GM21717 (cell line): ENCODE data around the gene POLR2A.

Experiments
- ATAC-seq: cut with Tn5 transposase; IDR thresholded peaks from one replicate; pipeline ENCODE4 v1.9.1; 2021; ENCODE audit warnings: mild to moderate bottlenecking, moderate library complexity; ENCODE audit not compliant: unreplicated experiment

The POLR2A gene

GRCh38 chr17:7484067-7484918 is at the start of gene POLR2A:
POLR2A (plus strand) TSS chr17:7484366.
- ATAC-seq = peak; percentile 52

- ATAC-seq = peak; percentile 24
Measured at GRCh38 chr17:7435676-7436555, 48.2 kb upstream of the POLR2A start.

- ATAC-seq = no peak
Measured at GRCh38 chr17:7436556-7437368, 47.4 kb upstream of the POLR2A start.

- no peak for ATAC-seq
Measured at GRCh38 chr17:7437369-7437863, 46.8 kb upstream of the POLR2A start.

GRCh38 chr17:7437950-7438614 is 46.1 kb upstream of the POLR2A start:
- ATAC-seq = no peak

GRCh38 chr17:7438656-7439460 is 45.3 kb upstream of the POLR2A start:
- ATAC-seq = no peak

GRCh38 chr17:7439462-7440112 is 44.6 kb upstream of the POLR2A start, which contains the start of gene FGF11:
FGF11 (plus strand) TSS chr17:7439512; CDS start chr17:7439621, 109 bp downstream.
- ATAC-seq = no peak

- no peak for ATAC-seq
Measured at GRCh38 chr17:7440113-7440833, 43.9 kb upstream of the POLR2A start.

- no peak for ATAC-seq
Measured at GRCh38 chr17:7440834-7441195, 43.4 kb upstream of the POLR2A start.

GRCh38 chr17:7441266-7441665 is 42.9 kb upstream of the POLR2A start:
- no peak for ATAC-seq

GRCh38 chr17:7442142-7442541 is 42.0 kb upstream of the POLR2A start:
- no peak for ATAC-seq

- no peak for ATAC-seq
Measured at GRCh38 chr17:7443499-7444485, 40.4 kb upstream of the POLR2A start.

- ATAC-seq = no peak
Measured at GRCh38 chr17:7444682-7445618, 39.2 kb upstream of the POLR2A start, which contains the start of gene CHRNB1. CHRNB1 (plus strand) TSS chr17:7445061; CDS start chr17:7445128, 67 bp downstream.

GRCh38 chr17:7445619-7445968 is 38.6 kb upstream of the POLR2A start:
- ATAC-seq = no peak

- ATAC-seq = no peak
Measured at GRCh38 chr17:7448461-7448860, 35.7 kb upstream of the POLR2A start.

GRCh38 chr17:7459961-7460545 is 24.1 kb upstream of the POLR2A start:
- no peak for ATAC-seq
